Activated naive CD4-positive, alpha-beta T cell (primary cell): ENCODE results near the gene TSPAN15.

Experiments used
- DNase-seq, 4 experiments: peaks; one replicate each; lab custom pipeline; 2025; lab: John Stamatoyannopoulos, UW

The TSPAN15 gene

GRCh38 chr10:69451209-69451783 is at the start of gene TSPAN15:
TSPAN15 (plus strand) TSS chr10:69451465; CDS start chr10:69451595, 130 bp downstream.
- DNase-seq, result peak; percentile 30 to 70 (median 57)

- no peak for DNase-seq
Observed at GRCh38 chr10:69402386-69402785, 48.9 kb upstream of the TSPAN15 start.

GRCh38 chr10:69403066-69403465 is 48.2 kb upstream of the TSPAN15 start:
- DNase-seq, result no peak

GRCh38 chr10:69403519-69403918 is 47.7 kb upstream of the TSPAN15 start:
- DNase-seq, result no peak

- no peak for DNase-seq
Observed at GRCh38 chr10:69404786-69405185, 46.5 kb upstream of the TSPAN15 start.

GRCh38 chr10:69405221-69405620 is 46.0 kb upstream of the TSPAN15 start:
- no peak for DNase-seq

DNA sequence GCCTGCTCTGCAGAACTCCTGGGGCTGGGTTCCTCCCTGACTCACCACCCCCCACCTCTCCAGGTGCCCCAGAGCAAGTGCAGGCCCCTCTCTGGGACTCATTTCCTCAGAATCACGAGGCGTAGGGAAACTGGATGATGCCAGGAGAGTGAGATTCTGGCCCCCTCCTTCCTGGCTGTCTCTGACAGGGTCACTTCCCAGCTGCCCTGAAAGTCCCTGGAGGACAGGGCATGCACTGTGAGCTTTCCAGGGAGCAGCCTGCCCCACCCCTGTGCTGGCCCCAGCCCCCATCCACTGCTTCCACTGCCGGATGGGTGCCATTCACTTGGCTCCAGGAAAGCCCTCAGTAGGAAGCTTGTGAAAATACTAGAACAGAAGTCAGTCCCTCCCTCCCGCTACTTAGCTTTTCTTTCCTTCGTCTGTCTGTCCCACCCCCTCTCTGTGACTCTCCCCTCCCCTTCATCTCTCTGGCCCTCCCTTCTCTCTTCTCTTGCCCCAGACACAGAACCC is 44.9 kb upstream of the TSPAN15 start:
- DNase-seq, result no peak

GRCh38 chr10:69406816-69407580 is 44.3 kb upstream of the TSPAN15 start:
- DNase-seq, result no peak

DNA sequence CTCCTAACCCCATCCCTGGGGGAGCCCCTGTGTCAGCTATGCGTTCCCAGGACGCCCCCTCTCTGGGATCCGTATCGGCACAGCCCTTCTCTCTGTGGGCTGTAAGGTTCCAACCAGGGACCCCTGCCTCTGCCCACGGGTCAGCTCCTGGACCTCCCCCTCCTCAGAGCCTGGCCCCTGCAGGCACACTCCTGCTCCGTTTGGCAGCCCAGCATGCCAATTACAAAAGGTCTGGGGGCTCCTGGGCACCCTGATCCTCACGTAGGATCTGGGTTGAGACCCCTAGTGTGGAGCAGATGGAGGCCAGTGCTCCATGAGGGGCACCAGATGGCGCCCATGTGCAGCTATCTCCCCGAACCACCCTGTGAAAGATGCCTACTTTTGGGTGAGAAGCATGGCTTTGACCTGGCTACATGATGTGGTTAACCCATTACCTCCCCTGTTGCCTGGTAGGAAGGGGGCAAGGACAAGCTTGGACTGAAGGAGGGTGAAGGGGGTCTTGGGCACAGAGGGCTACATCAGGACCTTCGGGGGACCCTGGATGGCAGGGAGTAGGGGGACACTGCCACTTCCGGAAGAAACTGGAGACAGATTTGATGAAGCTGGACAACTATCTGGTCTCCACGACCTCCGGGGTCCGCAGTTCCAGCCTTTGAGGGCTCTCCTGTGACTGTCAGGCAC is 43.5 kb upstream of the TSPAN15 start:
- no peak for DNase-seq

- DNase-seq, result peak; percentile 87 to 93 (median 91)
Observed at GRCh38 chr10:69408318-69409175, 42.7 kb upstream of the TSPAN15 start.

DNA sequence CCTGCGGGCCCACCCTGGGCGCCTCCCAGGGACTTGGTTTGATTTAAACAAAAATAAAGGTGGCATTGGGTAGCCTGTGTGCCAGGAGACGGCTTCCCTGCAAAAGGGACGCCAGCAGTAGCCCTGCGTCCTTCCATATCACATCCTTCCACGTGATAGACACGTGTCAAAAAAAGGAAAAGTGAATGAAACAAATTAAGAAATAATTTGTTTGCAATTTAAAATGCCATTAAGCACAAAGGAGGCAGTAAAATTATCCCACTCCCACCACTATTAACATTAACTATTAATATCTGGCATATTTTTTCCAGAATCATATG is 42.1 kb upstream of the TSPAN15 start:
- no peak for DNase-seq

DNA sequence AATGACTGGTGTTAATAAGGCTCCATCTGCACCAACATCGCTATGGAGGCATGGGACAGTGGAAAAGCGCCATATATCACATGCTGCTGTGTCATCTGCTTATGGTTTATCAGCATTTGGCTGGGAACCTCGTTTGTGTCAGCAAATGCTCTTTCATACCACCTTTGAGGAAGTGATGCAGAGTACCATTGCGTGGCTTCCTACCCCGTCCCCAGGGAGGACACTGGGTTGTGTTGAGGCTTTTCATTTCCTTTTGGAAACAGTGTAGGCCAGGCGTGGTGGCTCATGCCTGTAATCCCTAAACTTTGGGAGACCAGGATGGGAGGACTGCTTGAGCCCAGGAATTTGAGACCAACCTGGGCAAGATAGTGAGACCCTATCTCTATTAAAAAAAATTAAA is 41.3 kb upstream of the TSPAN15 start:
- no peak for DNase-seq

- no peak for DNase-seq
Observed at GRCh38 chr10:69410487-69410886, 40.8 kb upstream of the TSPAN15 start.

- no peak for DNase-seq
Observed at GRCh38 chr10:69411476-69411875, 39.8 kb upstream of the TSPAN15 start.

GRCh38 chr10:69412232-69412790 is 39.0 kb upstream of the TSPAN15 start:
- DNase-seq, result no peak

GRCh38 chr10:69413221-69413865 is 37.9 kb upstream of the TSPAN15 start:
- peak in 1 of 4 experiments; percentile 10 for DNase-seq

GRCh38 chr10:69414036-69415018 is 36.9 kb upstream of the TSPAN15 start:
- no peak for DNase-seq

GRCh38 chr10:69415049-69415448 is 36.2 kb upstream of the TSPAN15 start:
- DNase-seq, result no peak

DNA sequence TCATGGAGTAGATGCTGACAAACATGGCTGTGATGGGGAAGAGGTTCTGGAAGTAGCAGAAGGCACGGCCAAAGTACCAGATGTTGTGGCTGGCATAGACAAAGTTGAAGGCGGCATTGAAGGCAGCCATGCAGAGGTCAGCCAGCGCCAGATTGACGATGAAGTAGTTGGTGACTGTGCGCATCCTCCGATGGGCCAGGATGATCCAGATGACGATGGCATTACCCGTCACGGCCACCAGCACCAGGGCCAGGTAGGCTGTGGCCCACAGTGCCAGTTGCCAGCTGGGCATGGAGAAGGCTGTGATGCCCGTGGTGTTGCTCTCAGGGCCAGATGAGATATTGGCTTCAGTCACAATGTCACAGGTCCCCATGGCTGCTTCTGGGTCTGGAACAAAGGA is 35.3 kb upstream of the TSPAN15 start:
- DNase-seq, result no peak

GRCh38 chr10:69416695-69417094 is 34.6 kb upstream of the TSPAN15 start, which contains the start of gene TACR2:
TACR2 (minus strand) TSS chr10:69416918; CDS start chr10:69416323, 595 bp downstream.
- no peak for DNase-seq
